NB4 (cell line): Measurements from ENCODE around the gene CTIF.

Source experiments
- DNase-seq: peaks from one replicate; pipeline ENCODE4 v3.0.0; 2010; ENCODE audit warnings: low read depth
- H3K4me3 ChIP-seq: one replicate; pipeline ENCODE4 v1.5.1; 2011; ENCODE audit warnings: mild to moderate bottlenecking, low read depth, low read length, moderate library complexity
- CTCF ChIP-seq: IDR thresholded peaks from one replicate; pipeline ENCODE4 v1.5.1; 2012; ENCODE audit warnings: low read depth, low read length
- MAX ChIP-seq: IDR thresholded peaks from 2 replicates; pipeline ENCODE4 v1.6.1; 2011; ENCODE audit warnings: low read depth, low read length
- MYC ChIP-seq: IDR thresholded peaks from 2 replicates; pipeline ENCODE4 v1.6.1; 2011; ENCODE audit warnings: low read depth, low read length
- POLR2A ChIP-seq: IDR thresholded peaks from 2 replicates; pipeline ENCODE4 v1.6.1; 2011; ENCODE audit warnings: mild to moderate bottlenecking; ENCODE audit not compliant: insufficient read length; ENCODE audit errors: extremely low read depth

The CTIF gene

GRCh38 chr18:48772457-48772856 is 233.6 kb downstream of the CTIF start:
- DNase-seq = no peak
- TF ChIP-seq MAX (no peak), CTCF (no peak), MYC (no peak), POLR2A (no peak)

DNA sequence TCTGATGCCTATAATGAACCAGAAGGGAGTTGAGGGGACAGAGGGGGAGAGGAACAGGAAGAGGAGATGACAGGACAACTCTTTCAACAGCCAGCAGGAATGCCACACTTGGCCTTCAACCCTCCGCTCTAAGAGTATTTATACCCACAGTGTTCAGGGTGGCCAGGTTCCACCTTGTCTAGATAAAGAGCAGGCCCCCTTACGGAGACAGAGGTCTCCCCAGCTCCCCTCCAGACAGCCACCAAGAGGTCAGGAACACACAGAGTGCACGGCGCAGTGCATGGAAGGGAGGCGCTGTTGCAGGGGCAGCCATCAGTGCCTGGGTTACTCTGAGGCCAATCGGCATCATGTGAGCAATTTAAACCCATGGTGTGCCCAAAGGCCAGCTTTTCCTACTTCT is 235.0 kb downstream of the CTIF start:
- TF ChIP-seq POLR2A = no peak
- TF ChIP-seq MAX = no peak
- no peak for TF ChIP-seq MYC
- no peak for TF ChIP-seq CTCF
- no peak for DNase-seq
- H3K4me3 ChIP-seq = no peak overlapping the region

More at GRCh38 chr18:48772457-48772856, 233.6 kb downstream of the CTIF start:
- no peak overlapping the region for H3K4me3 ChIP-seq

GRCh38 chr18:48774941-48775340 is 236.1 kb downstream of the CTIF start:
- DNase-seq = no peak
- TF ChIP-seq MAX = no peak
- no peak for TF ChIP-seq MYC
- no peak for TF ChIP-seq CTCF
- TF ChIP-seq POLR2A = no peak
- no peak overlapping the region for H3K4me3 ChIP-seq

DNA sequence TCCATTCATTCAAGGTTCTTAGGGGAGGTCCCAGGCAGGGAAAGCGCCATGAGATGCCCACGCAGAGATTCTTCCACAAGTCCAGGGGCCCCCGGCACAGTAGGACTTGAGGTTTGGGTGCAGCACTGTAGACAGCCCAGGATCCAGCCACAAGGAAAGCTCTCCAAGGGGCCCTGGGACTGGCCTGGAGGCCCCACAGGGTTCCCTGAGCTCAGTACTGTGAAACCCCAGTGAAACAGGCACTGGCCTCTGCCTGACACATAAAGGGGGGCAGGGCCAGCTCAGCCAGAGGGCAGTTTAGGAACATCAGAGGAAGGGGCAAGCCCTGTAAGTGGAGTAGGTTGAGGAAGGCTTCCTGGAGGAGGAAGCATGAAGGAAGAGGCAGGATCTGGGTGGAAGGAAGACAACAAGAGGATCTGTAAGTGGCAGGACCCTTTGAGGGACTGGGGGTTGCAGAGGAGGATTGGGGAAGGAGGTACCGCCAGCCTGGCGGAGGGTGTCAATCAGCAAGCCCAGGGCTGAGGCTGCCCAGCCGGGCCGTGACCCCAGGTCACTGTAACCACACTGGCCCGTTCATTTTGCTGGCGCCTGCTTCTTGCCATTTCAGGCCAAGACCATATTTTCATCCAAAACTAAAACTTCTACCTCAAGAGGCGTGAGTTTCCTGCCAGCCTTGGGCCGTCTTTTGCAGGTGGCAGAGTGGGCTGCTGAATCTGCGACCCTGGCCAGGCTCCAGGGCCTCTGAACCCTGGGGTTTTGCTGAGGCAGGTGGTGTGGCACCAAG is 236.7 kb downstream of the CTIF start:
- H3K4me3 ChIP-seq = no peak overlapping the region
- no peak for TF ChIP-seq MYC
- no peak for TF ChIP-seq CTCF
- no peak for TF ChIP-seq MAX
- no peak for TF ChIP-seq POLR2A
- DNase-seq = no peak

DNA sequence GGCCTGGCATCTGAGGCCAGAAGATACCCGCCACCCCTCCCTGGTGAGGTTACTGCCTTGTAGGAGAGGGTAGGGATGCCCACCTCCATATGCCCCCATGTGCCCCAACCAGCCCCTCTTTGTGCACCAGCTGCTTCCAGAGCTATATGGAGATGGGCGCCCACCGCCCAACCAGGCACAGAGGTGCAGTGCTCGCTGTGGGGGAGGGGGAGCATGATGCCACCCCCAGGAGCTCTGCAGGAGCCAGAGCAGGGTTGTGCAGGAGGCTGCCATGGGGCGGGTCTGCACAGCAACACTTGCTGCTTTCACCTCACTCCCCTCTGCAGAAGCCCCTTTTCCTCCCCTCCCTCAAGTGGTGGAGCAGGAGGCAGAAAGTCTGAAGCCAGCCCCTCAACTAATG is 237.3 kb downstream of the CTIF start:
- no peak for DNase-seq
- no peak for TF ChIP-seq POLR2A
- TF ChIP-seq CTCF = no peak
- no peak for TF ChIP-seq MAX
- TF ChIP-seq MYC = no peak
- no peak overlapping the region for H3K4me3 ChIP-seq
